ENCODE results near the gene CYTH1.
A peak's percentile ranks its signal among the peaks of the same experiment; 100 is the strongest.

The CYTH1 gene

DNA sequence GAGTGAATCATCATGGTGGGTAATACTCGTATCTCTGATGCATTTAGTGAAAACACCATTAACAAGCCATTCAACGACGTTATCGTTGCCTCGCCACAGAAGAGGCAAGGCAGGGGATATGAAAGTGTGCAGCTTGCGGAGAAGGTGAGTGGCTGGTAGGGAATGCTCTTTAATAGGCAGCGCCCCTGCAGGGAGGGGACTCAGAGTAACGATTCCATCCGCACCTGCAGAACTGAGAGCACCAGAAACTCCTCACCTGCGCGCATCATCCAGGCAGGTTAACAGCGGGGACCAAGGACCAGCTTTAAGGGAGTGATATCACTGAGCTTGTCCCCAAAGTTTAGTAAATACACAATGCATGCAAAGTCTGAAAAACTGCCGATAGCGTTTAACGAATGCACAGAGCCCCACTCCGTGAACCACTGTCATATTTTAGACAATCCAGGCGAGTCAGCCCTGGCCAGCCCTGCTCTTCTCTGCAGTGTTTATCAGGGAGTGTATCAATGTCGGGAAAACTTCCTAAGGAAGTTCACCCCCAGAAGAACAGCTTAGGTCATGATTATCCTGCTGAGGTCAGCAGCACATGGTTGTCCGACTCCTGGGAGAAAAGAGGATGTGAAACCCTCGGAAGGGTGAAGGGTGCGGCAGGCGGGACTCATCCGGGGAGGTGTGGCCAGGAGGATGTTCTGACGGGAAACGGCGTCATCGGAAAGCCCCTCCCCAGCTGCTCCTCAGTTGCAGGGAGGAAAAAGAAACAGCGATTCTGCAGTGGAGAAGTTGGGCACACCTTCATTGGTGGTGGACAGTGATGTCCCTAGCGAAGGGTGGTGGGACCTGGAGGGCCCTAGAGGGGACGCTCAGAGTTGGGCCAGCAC, 136.4 kb downstream of the CYTH1 start:
- peak in 3 of 4 experiments; percentile 16 to 40 (median 32) for DNase-seq

DNA sequence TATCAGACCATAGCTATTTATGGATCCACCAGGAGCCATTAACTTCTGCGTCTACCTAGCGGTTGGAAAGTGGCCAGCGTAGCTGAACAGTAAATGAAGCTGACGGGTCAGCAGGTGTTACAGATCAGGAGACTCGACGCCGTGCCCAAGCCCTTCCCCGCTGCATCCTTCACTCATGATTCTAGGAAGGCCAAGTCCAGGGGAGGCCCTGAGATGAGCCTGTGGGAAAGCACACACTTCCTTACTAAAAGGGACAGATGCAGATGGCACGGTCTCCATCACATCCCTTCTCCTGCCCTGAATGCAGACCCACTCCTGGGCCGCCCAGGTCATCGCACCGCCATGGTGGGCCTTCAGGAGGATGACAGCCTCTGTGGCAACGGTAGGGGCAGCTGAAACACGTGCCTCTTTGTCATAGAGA, 137.1 kb downstream of the CYTH1 start:
- DNase-seq, result no peak

DNA sequence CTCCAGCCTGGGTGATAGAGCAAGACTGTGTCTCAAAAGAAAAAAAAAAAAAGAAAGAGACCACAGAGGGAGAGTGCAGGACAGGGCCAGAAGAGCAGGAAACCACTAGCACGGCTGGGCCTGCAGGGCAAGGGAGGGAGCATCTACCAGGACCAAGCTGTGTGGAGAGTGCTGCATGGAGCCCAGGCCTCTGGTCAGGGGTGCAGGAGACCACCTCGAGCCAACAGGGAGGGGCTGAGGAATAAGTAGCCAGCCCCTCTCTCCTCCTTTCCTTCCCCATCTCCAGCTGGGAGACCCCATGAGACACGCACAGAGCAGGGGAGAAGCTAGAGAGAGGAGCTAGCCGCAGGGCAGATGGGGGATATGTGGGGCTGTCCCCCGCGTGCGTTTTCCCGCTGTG, 137.8 kb downstream of the CYTH1 start:
- no peak for DNase-seq

DNA sequence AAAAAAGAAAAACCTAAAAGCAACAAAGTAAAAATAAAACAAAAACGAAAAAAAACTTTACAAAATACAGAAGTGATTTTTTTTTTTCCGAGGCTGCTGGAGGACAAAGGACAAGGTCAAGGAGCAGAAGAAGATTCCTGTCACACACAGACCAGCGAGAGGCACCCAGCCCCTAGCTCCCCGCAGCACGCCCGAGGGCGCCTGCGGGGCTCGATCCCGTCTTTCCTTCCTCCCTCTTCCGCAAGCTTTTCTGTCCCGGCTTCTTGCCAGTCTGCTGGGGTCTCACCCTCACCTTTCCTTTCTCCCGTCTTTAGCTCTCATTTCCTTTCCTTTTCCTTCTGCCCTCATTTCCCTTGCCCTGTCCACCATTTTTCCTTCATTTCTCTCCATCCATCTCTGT, 138.7 kb downstream of the CYTH1 start:
- DNase-seq, result no peak

DNA sequence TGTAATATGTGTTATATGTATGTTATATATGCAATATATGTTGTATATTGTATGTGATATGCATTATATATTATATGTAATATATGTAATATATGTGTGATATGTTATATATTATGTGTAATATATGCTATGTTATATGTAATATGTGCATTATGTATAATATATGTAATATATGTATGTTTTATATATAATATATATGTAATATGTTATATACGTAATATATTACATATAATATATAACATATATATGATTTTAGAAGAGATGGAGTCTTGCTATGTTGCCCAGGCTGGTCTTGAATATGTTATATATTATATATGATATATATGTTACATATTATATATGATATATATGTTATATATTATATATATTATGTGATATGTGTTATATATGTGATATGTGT, 139.4 kb downstream of the CYTH1 start:
- no peak for DNase-seq

DNA sequence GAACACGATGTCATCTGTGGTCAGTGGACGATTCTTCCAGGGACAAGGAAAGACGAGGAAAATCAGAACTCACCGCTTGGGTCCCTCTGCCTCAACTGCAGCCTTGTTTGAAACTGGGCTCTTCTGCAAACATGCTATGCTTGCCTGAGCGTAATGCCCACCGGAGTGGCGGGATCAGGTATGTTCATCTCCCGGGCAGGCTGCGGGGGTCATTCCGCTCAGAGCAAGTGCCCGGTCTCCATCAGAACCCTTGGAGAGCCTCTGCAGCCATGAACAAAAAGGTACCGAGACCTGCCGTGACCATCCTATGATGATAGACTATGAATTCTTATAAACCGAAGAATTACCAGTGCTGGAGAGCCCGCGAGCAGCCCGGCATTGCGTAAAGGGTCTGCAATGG, 140.4 kb downstream of the CYTH1 start:
- DNase-seq, result no peak

DNA sequence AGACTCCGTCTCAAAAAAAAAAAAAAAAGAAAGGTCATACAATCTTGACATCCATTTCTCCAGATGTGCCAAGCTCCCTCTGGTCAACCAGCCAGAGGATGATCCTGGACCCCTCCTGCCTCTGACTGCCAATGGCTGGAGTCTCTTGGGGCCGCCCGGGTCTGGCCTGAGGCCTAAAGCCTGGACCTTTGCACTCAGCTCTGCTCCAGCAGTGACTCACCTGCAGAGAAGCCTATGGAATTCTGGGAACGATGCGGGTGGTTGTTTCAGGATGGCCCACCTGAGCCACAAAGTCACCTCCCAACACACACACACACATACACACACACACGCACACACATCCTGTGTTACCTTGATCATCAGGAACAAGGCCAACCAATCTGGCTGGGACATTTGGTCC, 140.8 kb downstream of the CYTH1 start:
- DNase-seq, result no peak

DNA sequence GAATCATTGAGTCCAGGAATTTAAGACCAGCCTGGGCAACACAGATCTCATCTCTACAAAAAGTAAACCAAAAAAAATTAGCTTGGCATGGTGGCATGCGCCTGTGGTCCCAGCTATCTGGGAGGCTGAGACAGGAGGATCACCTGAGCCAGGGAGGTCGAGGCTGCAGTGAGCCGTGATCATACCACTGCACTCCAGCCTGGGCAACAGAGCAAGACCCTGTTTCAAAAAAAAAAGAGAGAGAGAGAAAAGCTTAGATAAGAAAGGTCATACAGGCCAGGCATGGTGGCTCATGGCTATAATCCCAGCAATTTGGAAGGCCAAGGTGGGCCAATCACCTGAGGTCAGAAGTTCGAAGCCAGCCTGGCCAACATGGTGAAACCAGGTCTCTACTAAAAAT, 141.4 kb downstream of the CYTH1 start:
- no peak for DNase-seq

DNA sequence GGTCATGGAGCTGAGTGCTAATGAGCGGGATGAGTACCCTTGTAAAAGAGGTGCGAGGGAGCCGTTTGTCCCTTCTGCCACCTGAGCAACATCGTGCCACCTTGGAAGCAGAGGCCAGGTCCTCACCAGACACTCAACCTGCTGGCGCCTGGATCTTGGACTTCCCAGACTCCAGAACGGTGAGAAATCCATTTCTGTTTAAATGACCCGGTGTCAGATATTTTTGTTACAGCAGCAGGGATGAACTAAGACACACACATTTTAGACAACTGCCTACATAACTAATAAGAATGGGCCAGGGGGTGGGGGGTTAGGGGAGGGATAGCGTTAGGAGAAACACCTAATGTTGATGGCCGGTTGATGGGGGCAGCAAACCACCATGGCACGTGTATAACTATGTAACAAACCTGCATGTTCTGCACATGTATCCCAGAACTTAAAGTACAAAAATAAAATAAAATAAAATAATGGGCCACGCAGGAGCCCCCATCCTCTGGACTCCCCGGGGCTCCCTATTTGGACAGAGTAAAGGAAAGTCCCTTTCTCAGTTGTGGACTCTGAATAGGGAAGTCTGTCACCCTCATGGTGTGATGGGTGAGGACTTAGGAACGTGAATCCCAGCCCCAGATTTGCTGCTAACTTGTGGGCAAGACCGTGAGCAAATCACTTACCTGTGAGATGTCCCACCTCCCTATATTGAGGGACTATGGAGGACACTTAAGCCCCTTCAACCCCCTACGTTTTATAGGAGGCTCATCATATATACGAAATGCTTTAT, 144.2 kb downstream of the CYTH1 start:
- DNase-seq, result no peak

DNA sequence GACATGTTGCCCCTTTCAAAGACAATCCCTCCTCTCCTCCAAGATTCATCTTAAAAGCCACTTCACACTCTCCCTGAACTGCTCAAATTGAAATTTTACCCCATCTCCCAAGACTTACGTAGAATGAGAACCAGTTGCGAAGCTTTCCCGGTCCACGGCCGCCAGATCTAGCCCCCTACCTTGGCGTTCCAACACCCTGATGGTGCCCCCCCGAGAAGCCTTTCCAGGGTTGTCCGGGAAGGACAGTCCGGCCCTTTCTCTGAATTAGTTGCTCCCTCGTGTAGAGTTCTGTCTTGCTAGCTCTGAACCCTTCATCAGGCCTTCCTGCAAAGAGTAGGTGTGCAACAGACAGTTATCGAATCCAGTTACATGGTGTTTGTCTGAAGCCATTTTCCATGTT, 144.9 kb downstream of the CYTH1 start:
- DNase-seq, result no peak

DNA sequence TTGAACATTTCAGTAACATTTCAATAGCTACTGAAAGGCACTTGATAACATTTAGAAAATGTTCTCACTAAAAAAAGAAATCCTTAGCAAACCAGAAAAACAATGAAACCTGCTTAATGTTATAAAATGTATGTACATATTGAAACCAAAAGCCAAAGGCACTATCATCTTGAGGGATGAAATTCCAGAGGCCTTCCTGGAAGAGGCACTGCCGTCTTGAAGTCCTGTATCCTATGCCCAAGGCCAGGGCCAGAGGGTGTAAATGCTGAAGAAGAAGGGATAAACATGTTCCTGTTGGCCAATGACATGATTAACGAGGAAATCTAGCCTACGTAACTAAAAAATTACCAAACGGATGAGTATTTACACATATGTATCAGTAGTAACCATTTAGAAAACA, 147.9 kb downstream of the CYTH1 start:
- no peak for DNase-seq

DNA sequence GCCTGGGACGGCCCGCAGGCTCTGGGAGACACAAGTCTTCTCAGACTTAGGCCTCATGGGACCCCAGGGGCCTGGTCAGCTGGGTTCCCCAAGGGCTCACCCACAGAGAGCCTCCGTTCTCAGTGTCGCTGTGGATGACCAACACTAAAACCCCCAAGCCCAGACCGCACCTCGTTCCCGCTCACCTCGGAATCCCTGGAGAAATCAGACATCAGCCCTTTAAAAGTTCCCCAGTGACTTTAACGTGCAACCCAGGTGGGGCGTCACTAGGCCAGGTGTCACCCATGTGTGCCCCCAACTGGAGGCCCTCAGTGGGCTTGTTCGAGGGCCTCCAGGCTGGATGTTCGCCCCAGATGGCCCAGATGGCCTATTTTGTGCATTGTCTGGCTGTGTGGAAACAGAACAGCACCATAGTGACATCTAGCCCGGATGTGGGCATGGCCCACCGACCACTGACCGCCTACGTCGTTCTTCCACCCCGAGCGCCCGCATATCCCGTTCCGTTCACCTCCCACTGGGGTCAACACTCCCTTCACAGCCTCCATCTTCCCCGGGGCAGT, 152.6 kb downstream of the CYTH1 start:
- DNase-seq, result no peak

DNA sequence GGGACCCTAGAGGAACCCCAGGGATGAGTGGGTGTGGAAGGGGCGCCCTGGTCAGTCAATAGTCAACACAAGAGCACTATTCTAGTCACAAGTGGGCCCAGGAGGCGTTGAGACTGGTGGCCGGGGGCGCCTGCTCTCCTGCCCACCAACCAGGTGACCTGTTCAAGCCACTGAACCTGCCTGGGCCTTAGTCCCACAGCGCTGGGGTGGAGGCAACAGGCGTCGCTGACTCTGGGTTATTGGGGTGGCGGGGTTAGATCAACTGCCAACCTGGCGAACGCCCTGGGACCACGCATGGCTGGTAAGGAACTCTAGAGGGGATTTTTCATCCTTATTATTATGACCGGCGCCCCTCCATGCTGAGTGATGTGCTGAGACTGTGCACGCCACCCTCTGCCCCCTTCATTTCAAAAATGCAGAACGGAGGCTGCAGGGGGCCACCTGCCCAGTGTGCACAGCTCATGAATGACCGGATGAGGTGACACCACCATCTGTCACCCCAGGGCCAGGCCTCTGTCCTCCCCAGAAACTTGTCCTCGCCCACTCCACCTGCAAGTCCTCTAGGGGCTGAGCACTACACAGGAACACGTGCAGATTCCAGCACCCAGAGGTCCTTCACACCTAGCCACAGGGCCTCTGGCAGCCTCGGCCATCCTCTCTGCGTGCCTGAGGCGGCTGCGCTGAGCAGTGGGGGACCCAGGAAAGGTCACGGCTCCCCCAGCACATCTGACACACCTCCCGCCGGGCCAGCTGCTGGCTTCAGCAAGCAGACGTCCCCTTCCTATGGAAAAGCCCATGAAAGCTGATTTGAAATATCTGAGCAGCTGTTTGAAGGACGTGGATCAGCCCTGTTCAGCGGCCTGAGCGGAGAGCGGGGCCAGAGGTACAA, 153.3 kb downstream of the CYTH1 start:
- DNase-seq, result no peak

DNA sequence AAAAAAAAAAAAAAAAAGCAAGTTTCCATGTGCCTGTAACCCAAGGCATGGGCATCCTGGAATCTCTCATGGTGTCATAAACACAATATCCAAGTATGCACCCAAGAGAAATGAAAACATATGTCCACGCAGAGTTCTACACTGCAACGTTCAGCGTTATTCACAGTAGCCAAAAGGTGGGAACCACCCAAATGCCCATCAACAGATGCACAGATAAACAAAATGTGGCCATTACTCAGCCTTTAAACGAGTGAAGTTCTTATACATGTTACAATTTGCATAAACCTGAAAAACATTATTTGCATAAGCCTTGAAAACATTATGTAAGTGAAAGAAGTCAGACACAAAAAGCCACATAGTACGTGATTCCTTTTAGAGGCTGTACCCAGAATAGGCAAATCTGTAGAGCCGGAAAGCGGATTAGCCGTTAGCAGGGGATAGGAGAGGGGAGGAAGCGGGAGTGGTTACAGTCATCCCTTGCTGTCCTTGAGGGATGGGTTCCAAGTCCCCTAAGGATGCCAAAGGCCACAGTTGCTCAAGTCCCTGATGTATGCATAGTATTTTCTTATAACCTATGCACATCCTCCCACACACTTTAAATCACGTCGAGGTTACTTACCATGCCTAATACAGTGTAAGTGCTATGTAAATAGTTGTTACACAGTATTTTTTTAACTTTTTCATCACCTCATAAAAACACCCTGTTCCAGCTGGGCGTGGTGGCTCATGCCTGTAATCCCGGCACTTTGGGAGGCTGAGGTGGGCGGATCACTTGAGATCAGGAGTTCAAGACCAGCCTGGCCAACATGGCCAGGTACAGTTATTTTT, 157.5 kb downstream of the CYTH1 start:
- DNase-seq, result no peak

Data from activated CD4-positive, CD25-positive, alpha-beta regulatory T cell (primary cell).